ENCODE data around the gene SORBS2.
"Not testable (repeated sequence)": the region's sequence is repeated elsewhere in the genome, so short reads cannot be mapped to it uniquely, and the experiment has no call there.

The SORBS2 gene

GRCh38 chr4:185578284-185578683 is 233.7 kb downstream of the SORBS2 start:
- no peak for DNase-seq

- DNase-seq = no peak
Measured at GRCh38 chr4:185576962-185577950, 234.7 kb downstream of the SORBS2 start.

- DNase-seq = no peak
Measured at GRCh38 chr4:185576314-185576961, 235.6 kb downstream of the SORBS2 start.

GRCh38 chr4:185573651-185574199 is 238.3 kb downstream of the SORBS2 start:
- no peak for DNase-seq

- DNase-seq = no peak
Measured at GRCh38 chr4:185570727-185571126, 241.3 kb downstream of the SORBS2 start.

- DNase-seq = no peak
Measured at GRCh38 chr4:185567381-185568376, 244.3 kb downstream of the SORBS2 start.

GRCh38 chr4:185566972-185567371 is 245.0 kb downstream of the SORBS2 start:
- DNase-seq = no peak

GRCh38 chr4:185566425-185566824 is 245.6 kb downstream of the SORBS2 start:
- DNase-seq = no peak

GRCh38 chr4:185565696-185566095 is 246.3 kb downstream of the SORBS2 start:
- no peak for DNase-seq

GRCh38 chr4:185564349-185564748 is 247.6 kb downstream of the SORBS2 start:
- no peak for DNase-seq

- no peak for DNase-seq
Measured at GRCh38 chr4:185562531-185562930, 249.5 kb downstream of the SORBS2 start.

- no peak for DNase-seq
Measured at GRCh38 chr4:185560316-185560715, 251.7 kb downstream of the SORBS2 start.

- DNase-seq = no peak
Measured at GRCh38 chr4:185559915-185560281, 252.1 kb downstream of the SORBS2 start.

- not testable (repeated sequence) for DNase-seq
Measured at GRCh38 chr4:185559251-185559914, 252.6 kb downstream of the SORBS2 start.

- DNase-seq = no peak
Measured at GRCh38 chr4:185554365-185555126, 257.4 kb downstream of the SORBS2 start.

GRCh38 chr4:185552254-185552653 is 259.7 kb downstream of the SORBS2 start:
- no peak for DNase-seq

GRCh38 chr4:185550933-185551332 is 261.1 kb downstream of the SORBS2 start:
- no peak for DNase-seq

- DNase-seq = no peak
Measured at GRCh38 chr4:185549095-185549639, 262.8 kb downstream of the SORBS2 start.

- DNase-seq = no peak
Measured at GRCh38 chr4:185548587-185548986, 263.4 kb downstream of the SORBS2 start.

GRCh38 chr4:185546335-185546734 is 265.7 kb downstream of the SORBS2 start:
- no peak for DNase-seq
